Skeletal muscle tissue (tissue), 4 donors: ENCODE measurements around the gene KCNQ5. TPM values are rescaled to one million over a fixed set of nuclear protein-coding genes. Genes with fewer than 3 reads are reported as not detected.

Source experiments
- H3K27ac ChIP-seq: one replicate; pipeline ENCODE4 v1.7.0; 2013; ENCODE audit warnings: mild to moderate bottlenecking, low read depth, low read length, inconsistent platforms
- H3K27me3 ChIP-seq, 3 donors: one replicate each; pipeline ENCODE4 v1.7.0; 2013; ENCODE audit warnings: low read length in 3 of 3; ENCODE audit not compliant: control insufficient read depth in 3 of 3, insufficient read depth in 3 of 3
- H3K36me3 ChIP-seq, 3 donors: one replicate each; pipeline ENCODE4 v1.7.0; 2013; ENCODE audit warnings: low read length in 3 of 3; ENCODE audit not compliant: control insufficient read depth in 3 of 3, insufficient read depth in 3 of 3
- H3K4me1 ChIP-seq, 3 donors: one replicate each; pipeline ENCODE4 v1.7.0; 2013; ENCODE audit warnings: low read length in 3 of 3, mild to moderate bottlenecking in 3 of 3; ENCODE audit not compliant: control insufficient read depth in 3 of 3, insufficient read depth in 3 of 3
- H3K4me3 ChIP-seq, 3 donors: one replicate each; pipeline ENCODE4 v1.7.0; 2013; ENCODE audit warnings: low read length in 3 of 3
- H3K9ac ChIP-seq, 3 donors: one replicate each; pipeline ENCODE4 v1.7.0; 2013; ENCODE audit warnings: low read length in 3 of 3, mild to moderate bottlenecking in 3 of 3, moderate library complexity in 2 of 3, low read depth in 1 of 3
- H3K9me3 ChIP-seq, 3 donors: one replicate each; pipeline ENCODE4 v1.7.0; 2013; ENCODE audit warnings: low read length in 3 of 3; ENCODE audit not compliant: control insufficient read depth in 3 of 3
- total RNA-seq: library from RNA; depleted of rRNA; stranded (reverse); fragments of >200 nt; gene quantifications from one replicate; pipeline ENCODE4 v1.2.3, GENCODE V29; 2014
- donor health status: Osteomylitis.

Gene KCNQ5
- total RNA-seq, 1 donor from 2014 or later = 0.52 TPM

DNA sequence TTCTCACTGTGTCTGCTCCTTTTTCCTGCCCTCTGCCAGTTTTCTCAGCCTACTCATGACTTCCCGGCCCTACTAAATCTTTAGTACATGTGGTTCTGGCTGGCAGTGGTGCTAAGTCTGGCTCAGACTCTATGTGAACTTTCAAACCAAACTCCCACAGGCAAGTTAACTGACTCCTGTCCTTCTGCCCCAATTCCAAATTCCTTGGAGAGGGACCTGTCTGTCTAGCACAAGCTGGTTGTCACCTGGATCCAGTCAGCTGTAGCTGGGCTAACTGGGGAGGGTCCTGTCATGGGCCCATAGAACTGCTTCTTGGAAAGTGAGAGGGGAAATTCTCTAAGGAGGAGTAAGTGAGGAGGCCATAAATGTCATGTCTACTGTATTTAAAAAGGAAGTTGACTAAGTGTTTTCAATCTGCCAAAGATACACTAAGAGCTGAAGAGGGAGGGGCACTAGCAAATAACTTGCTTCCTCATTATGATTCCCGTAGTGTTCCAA, 240.1 kb downstream of the KCNQ5 start:
- Histone ChIP-seq H3K27ac (peak overlapping the region; percentile 78), H3K36me3 (no peaks in the 10 kb centered on the region), H3K9me3 (no peaks in the 10 kb centered on the region), H3K27me3 (no peaks in the 10 kb centered on the region), H3K9ac (peak overlapping the region in 2 of 3 donors; percentile 40 to 44), H3K4me1 (peaks cover 20 to 36% (median 22%) of the 10 kb centered on the region in 3 donors), H3K4me3 (no peak overlapping the region)

- H3K9me3 ChIP-seq = no peaks in the 10 kb centered on the region
- no peaks in the 10 kb centered on the region for H3K27me3 ChIP-seq
- H3K4me1 ChIP-seq = peaks cover 20 to 36% (median 22%) of the 10 kb centered on the region in 3 donors
- H3K27ac ChIP-seq = no peak overlapping the region
- H3K9ac ChIP-seq = no peak overlapping the region
- H3K4me3 ChIP-seq = no peak overlapping the region
- no peaks in the 10 kb centered on the region for H3K36me3 ChIP-seq
Measured at GRCh38 chr6:72863131-72863530, 241.3 kb downstream of the KCNQ5 start.

- Histone ChIP-seq H3K9me3 (no peaks in the 10 kb centered on the region), H3K4me3 (no peak overlapping the region), H3K36me3 (no peaks in the 10 kb centered on the region), H3K27ac (no peak overlapping the region), H3K27me3 (no peaks in the 10 kb centered on the region), H3K9ac (no peak overlapping the region), H3K4me1 (peaks cover 20 to 36% (median 22%) of the 10 kb centered on the region in 3 donors)
Measured at GRCh38 chr6:72864236-72864635, 242.4 kb downstream of the KCNQ5 start.

DNA sequence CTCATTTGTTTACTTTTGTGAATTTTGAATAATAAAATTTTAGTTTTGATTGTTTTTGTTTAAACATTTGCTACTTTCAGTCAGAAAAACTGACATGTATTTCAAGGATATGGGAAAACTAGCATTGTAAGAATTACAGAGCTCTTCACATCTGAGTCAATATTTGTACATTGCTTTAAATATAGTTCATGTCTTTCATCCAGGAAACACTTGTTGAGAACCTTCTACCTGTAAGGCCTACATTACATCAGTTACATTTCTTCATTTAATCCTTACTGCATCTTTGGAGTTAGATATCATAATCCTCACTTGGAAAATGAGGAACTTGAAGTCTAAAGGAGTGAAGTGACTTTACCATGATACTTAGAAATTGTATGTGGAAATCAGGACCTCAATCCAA, 242.9 kb downstream of the KCNQ5 start:
- no peak overlapping the region for H3K4me3 ChIP-seq
- H3K9ac ChIP-seq = no peak overlapping the region
- peaks cover 20 to 36% (median 22%) of the 10 kb centered on the region in 3 donors for H3K4me1 ChIP-seq
- H3K27me3 ChIP-seq = no peaks in the 10 kb centered on the region
- H3K9me3 ChIP-seq = no peaks in the 10 kb centered on the region
- H3K36me3 ChIP-seq = no peaks in the 10 kb centered on the region
- H3K27ac ChIP-seq = peak overlapping the region; percentile 8

DNA sequence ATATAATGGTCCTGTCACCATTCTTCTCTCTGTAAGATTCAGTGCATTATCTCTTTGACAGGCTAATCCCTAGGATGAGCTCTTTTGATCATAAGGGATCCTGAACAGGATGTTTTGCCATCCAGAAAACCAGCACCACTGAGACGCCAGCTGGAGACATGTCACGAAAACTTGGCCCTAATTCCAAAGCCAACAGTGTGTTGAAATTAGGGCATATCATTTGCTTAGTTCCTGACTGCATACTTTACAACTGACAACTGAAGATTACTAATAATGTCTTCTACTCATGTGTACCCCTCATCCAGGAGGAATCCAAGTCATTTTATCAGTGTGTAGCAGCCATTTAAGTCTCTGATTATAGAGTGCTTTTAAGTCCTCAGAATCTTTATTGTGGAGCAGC, 243.6 kb downstream of the KCNQ5 start:
- H3K9me3 ChIP-seq = no peaks in the 10 kb centered on the region
- H3K4me3 ChIP-seq = no peak overlapping the region
- no peak overlapping the region for H3K9ac ChIP-seq
- H3K27me3 ChIP-seq = no peaks in the 10 kb centered on the region
- peak overlapping the region; percentile 19 for H3K27ac ChIP-seq
- no peaks in the 10 kb centered on the region for H3K36me3 ChIP-seq
- H3K4me1 ChIP-seq = peaks cover 20 to 36% (median 22%) of the 10 kb centered on the region in 3 donors

DNA sequence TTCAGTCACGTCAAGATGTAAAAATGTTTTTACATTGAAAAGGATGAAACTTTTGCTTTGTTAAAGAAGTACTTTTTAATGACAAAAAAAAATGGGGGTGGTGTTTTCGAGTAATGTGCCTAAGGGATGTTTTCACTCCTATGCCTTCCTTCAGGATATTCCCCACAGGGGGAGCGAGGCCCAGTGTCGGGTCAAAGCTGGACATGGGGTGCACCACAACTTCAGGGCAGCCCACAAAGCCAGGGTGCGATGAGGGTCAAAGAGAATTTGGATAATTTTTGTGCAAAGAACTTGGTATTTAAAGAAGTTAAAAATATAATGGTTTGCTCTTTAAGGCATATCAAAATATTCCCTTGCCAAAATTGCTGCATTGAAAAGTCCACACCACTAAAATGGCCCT, 247.8 kb downstream of the KCNQ5 start:
- no peaks in the 10 kb centered on the region for H3K9me3 ChIP-seq
- no peaks in the 10 kb centered on the region for H3K36me3 ChIP-seq
- no peak overlapping the region for H3K27ac ChIP-seq
- H3K4me1 ChIP-seq = peaks cover 0 to 7% (median 6%) of the 10 kb centered on the region in 3 donors
- H3K9ac ChIP-seq = no peak overlapping the region
- no peaks in the 10 kb centered on the region for H3K27me3 ChIP-seq
- no peak overlapping the region for H3K4me3 ChIP-seq

GRCh38 chr6:72873433-72873832, 251.6 kb downstream of the KCNQ5 start:
- no peaks in the 10 kb centered on the region for H3K36me3 ChIP-seq
- H3K9ac ChIP-seq = no peak overlapping the region
- no peak overlapping the region for H3K4me3 ChIP-seq
- H3K9me3 ChIP-seq = no peaks in the 10 kb centered on the region
- no peak overlapping the region for H3K27ac ChIP-seq
- no peaks in the 10 kb centered on the region for H3K27me3 ChIP-seq
- H3K4me1 ChIP-seq = no peaks in the 10 kb centered on the region

DNA sequence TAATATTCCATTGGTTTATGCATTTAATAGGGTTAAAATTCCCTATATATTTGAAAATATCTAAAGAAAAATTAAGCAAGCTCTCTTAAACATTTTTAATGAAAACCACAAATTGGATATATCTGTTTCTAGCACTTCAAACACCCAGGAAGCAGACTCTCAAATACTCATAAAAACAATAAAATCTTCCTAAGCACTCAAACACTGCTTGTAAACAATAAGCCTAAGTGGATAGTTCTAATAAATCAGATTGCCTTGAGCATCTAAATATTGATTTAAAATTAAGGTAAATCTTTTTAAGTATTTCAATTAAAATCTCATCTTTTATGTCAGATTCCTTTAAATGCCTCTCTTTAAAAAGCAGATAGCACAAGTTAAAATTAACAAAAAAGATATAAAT, 254.4 kb downstream of the KCNQ5 start:
- H3K9ac ChIP-seq = no peak overlapping the region
- H3K36me3 ChIP-seq = no peaks in the 10 kb centered on the region
- H3K27me3 ChIP-seq = no peaks in the 10 kb centered on the region
- H3K27ac ChIP-seq = no peak overlapping the region
- H3K4me3 ChIP-seq = no peak overlapping the region
- no peaks in the 10 kb centered on the region for H3K4me1 ChIP-seq
- H3K9me3 ChIP-seq = no peaks in the 10 kb centered on the region

- Histone ChIP-seq H3K4me1 (no peaks in the 10 kb centered on the region), H3K27ac (no peak overlapping the region), H3K9ac (no peak overlapping the region), H3K4me3 (no peak overlapping the region), H3K9me3 (no peaks in the 10 kb centered on the region), H3K27me3 (no peaks in the 10 kb centered on the region), H3K36me3 (no peaks in the 10 kb centered on the region)
Measured at GRCh38 chr6:72886170-72886569, 264.3 kb downstream of the KCNQ5 start.

- Histone ChIP-seq H3K36me3 (no peaks in the 10 kb centered on the region), H3K4me1 (no peaks in the 10 kb centered on the region), H3K4me3 (no peak overlapping the region), H3K27me3 (no peaks in the 10 kb centered on the region), H3K9ac (no peak overlapping the region), H3K27ac (no peak overlapping the region), H3K9me3 (no peaks in the 10 kb centered on the region)
Measured at GRCh38 chr6:72890233-72890632, 268.4 kb downstream of the KCNQ5 start.

- Histone ChIP-seq H3K27me3 (no peaks in the 10 kb centered on the region), H3K9me3 (no peaks in the 10 kb centered on the region), H3K4me1 (no peaks in the 10 kb centered on the region), H3K27ac (no peak overlapping the region), H3K9ac (no peak overlapping the region), H3K36me3 (no peaks in the 10 kb centered on the region), H3K4me3 (no peak overlapping the region)
Measured at GRCh38 chr6:72890671-72891070, 268.8 kb downstream of the KCNQ5 start.
